Measurements from ENCODE around the gene EPHA8.
A peak's percentile ranks its signal among the peaks of the same experiment; 100 is the strongest.

EPHA8 gene

GRCh38 chr1:22562584-22563583 is at the start of gene EPHA8:
Gene EPHA8, plus strand, starts transcription at chr1:22563489. Its CDS starts 147 bp downstream, at chr1:22563636.
- DNase-seq, result peak; percentile 2

- DNase-seq, result no peak
Measured at GRCh38 chr1:22516906-22517571, 46.2 kb upstream of the EPHA8 start.

GRCh38 chr1:22517956-22518355 is 45.3 kb upstream of the EPHA8 start:
- DNase-seq, result peak; percentile 52

GRCh38 chr1:22518379-22518778 is 44.9 kb upstream of the EPHA8 start:
- DNase-seq, result peak; percentile 75

- no peak for DNase-seq
Measured at GRCh38 chr1:22520871-22521270, 42.4 kb upstream of the EPHA8 start.

GRCh38 chr1:22521692-22522091 is 41.6 kb upstream of the EPHA8 start:
- no peak for DNase-seq

GRCh38 chr1:22522221-22522743 is 41.0 kb upstream of the EPHA8 start:
- DNase-seq, result no peak

- DNase-seq, result no peak
Measured at GRCh38 chr1:22524481-22524880, 38.8 kb upstream of the EPHA8 start.

GRCh38 chr1:22525211-22525610 is 38.1 kb upstream of the EPHA8 start:
- no peak for DNase-seq

GRCh38 chr1:22525646-22526045 is 37.6 kb upstream of the EPHA8 start:
- DNase-seq, result no peak

- DNase-seq, result no peak
Measured at GRCh38 chr1:22526098-22526497, 37.2 kb upstream of the EPHA8 start.

GRCh38 chr1:22526677-22527076 is 36.6 kb upstream of the EPHA8 start:
- DNase-seq, result no peak

- DNase-seq, result no peak
Measured at GRCh38 chr1:22527122-22527521, 36.2 kb upstream of the EPHA8 start.

- DNase-seq, result no peak
Measured at GRCh38 chr1:22527555-22528296, 35.6 kb upstream of the EPHA8 start.

GRCh38 chr1:22528451-22528850 is 34.8 kb upstream of the EPHA8 start:
- no peak for DNase-seq

GRCh38 chr1:22529901-22530621 is 33.2 kb upstream of the EPHA8 start:
- DNase-seq, result no peak

- DNase-seq, result no peak
Measured at GRCh38 chr1:22530715-22531114, 32.6 kb upstream of the EPHA8 start.

GRCh38 chr1:22531251-22531650 is 32.0 kb upstream of the EPHA8 start:
- no peak for DNase-seq

GRCh38 chr1:22533244-22533895 is 29.9 kb upstream of the EPHA8 start:
- no peak for DNase-seq

- DNase-seq, result no peak
Measured at GRCh38 chr1:22534951-22535350, 28.3 kb upstream of the EPHA8 start.

- DNase-seq, result no peak
Measured at GRCh38 chr1:22535399-22535798, 27.9 kb upstream of the EPHA8 start.

- DNase-seq, result no peak
Measured at GRCh38 chr1:22536506-22536905, 26.8 kb upstream of the EPHA8 start.
